ENCODE measurements around the gene PHOSPHO2. TPM values are rescaled to one million over a fixed set of nuclear protein-coding genes. Genes with fewer than 3 reads are reported as not detected.

Gene PHOSPHO2
- total RNA-seq, 1 donor from 2014 or later, result 3.3 TPM

GRCh38 chr2:169673106-169673505, 21.2 kb upstream of the PHOSPHO2 start:
- Histone ChIP-seq H3K36me3 (ENCODE audit: control insufficient read depth, insufficient read depth, low read length) (no peaks in the 10 kb centered on the region), H3K27me3 (ENCODE audit: control insufficient read depth, insufficient read depth, low read length) (no peaks in the 10 kb centered on the region)

GRCh38 chr2:169673921-169674320, 20.3 kb upstream of the PHOSPHO2 start:
- TF ChIP-seq CTCF (IDR thresholded peaks at IDR 0.05; ENCODE audit: insufficient read depth, low read length, poor library complexity, severe bottlenecking), result no peak
- DNase-seq (ENCODE audit: low read depth), result no peak
- Histone ChIP-seq H3K27me3 (ENCODE audit: control insufficient read depth, insufficient read depth, low read length) (no peaks in the 10 kb centered on the region), H3K36me3 (ENCODE audit: control insufficient read depth, insufficient read depth, low read length) (no peaks in the 10 kb centered on the region), H3K4me3 (ENCODE audit: low read depth, low read length) (no peak overlapping the region)

More at GRCh38 chr2:169673106-169673505, 21.2 kb upstream of the PHOSPHO2 start:
- no peak for DNase-seq (ENCODE audit: low read depth)
- no peak overlapping the region for H3K4me3 ChIP-seq (ENCODE audit: low read depth, low read length)
- TF ChIP-seq CTCF (IDR thresholded peaks at IDR 0.05; ENCODE audit: insufficient read depth, low read length, poor library complexity, severe bottlenecking), result no peak

DNA sequence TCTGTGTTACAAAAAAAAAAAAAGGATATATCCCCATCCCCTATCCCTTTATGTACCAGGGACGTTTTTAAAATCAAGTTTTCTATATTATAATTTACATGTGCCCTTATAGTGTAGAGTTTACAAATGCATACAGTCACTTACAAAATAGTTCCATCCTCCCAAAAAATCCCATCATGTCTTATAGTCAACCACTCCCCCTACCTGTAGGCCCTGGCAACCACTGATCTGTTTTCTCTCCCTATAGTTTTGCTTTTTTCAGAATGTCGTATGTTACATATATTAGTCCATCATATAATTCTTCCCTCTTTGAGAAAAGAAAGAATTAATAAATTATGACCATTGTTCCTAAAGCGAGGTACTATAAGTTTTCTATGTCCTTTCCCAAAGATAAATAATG, 17.9 kb upstream of the PHOSPHO2 start:
- H3K4me3 ChIP-seq (ENCODE audit: low read depth, low read length), result no peak overlapping the region
- H3K27me3 ChIP-seq (ENCODE audit: control insufficient read depth, insufficient read depth, low read length), result no peaks in the 10 kb centered on the region
- DNase-seq (ENCODE audit: low read depth), result no peak
- no peaks in the 10 kb centered on the region for H3K36me3 ChIP-seq (ENCODE audit: control insufficient read depth, insufficient read depth, low read length)
- peak; percentile 28 for TF ChIP-seq CTCF (IDR thresholded peaks at IDR 0.05; ENCODE audit: insufficient read depth, low read length, poor library complexity, severe bottlenecking)

DNA sequence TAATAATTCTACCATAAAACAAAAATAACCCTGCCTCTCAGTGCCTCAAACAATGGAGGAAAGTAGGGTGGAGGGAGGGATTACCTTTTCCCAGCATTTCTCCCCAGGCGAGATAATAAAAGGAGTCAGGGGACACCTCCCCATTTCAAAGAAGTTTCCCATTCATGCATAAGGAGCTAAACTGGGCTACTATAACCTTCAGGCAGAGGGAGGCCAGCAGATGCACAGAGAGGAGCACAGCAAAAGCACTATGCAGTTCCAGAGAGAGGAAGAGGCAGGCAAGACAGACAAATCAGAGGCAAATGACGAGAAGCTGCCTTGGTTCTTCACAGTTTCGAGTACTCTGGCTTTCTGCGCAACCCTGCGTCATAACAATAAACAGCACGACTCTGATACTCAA, 17.4 kb upstream of the PHOSPHO2 start:
- TF ChIP-seq CTCF (IDR thresholded peaks at IDR 0.05; ENCODE audit: insufficient read depth, low read length, poor library complexity, severe bottlenecking), result no peak
- no peaks in the 10 kb centered on the region for H3K36me3 ChIP-seq (ENCODE audit: control insufficient read depth, insufficient read depth, low read length)
- no peak overlapping the region for H3K4me3 ChIP-seq (ENCODE audit: low read depth, low read length)
- H3K27me3 ChIP-seq (ENCODE audit: control insufficient read depth, insufficient read depth, low read length), result no peaks in the 10 kb centered on the region
- DNase-seq (ENCODE audit: low read depth), result no peak

GRCh38 chr2:169683054-169683424, 11.2 kb upstream of the PHOSPHO2 start:
- no peak for DNase-seq (ENCODE audit: low read depth)
- Histone ChIP-seq H3K27me3 (ENCODE audit: control insufficient read depth, insufficient read depth, low read length) (no peaks in the 10 kb centered on the region), H3K36me3 (ENCODE audit: control insufficient read depth, insufficient read depth, low read length) (no peaks in the 10 kb centered on the region), H3K4me3 (ENCODE audit: low read depth, low read length) (no peak overlapping the region)
- no peak for TF ChIP-seq CTCF (IDR thresholded peaks at IDR 0.05; ENCODE audit: insufficient read depth, low read length, poor library complexity, severe bottlenecking)

DNA sequence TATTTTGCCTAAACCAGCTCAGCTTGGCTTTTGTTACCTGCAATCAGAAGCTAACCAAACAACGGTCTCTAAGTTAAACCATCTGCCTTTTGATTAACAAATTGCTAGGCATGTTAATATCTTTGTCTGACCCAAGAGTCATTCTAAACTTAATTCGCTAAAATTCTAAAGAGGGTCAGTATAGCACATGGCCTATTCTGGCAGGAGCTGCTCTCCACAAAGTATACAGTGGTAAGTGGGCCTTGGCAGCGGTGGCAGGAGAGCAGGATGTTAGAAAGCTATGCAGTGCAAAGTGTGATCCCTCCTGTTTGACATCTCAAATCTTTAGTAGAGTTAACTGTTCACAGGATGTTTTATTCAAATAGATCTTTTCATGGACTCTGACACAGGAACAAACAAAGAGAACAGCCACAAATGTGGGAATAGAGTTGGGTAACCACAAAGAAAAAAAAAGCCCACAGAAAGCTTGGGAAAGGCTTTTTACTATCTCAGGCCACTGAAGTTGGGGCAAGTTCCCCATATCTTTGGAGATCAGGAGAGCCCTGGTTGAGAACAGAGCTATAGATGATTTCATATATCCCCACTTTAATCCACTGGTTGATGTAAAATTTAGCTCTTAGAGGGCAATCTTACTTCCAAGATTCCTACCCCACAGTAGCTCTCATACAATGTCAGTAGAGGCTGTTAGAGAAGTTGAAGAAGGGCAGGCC, 10.7 kb upstream of the PHOSPHO2 start:
- TF ChIP-seq CTCF (IDR thresholded peaks at IDR 0.05; ENCODE audit: insufficient read depth, low read length, poor library complexity, severe bottlenecking), result no peak
- Histone ChIP-seq H3K36me3 (ENCODE audit: control insufficient read depth, insufficient read depth, low read length) (no peaks in the 10 kb centered on the region), H3K27me3 (ENCODE audit: control insufficient read depth, insufficient read depth, low read length) (no peaks in the 10 kb centered on the region), H3K4me3 (ENCODE audit: low read depth, low read length) (no peak overlapping the region)
- DNase-seq (ENCODE audit: low read depth), result no peak

Data from kidney epithelial cell (primary cell).